Measurements from ENCODE around the gene ZNF101. TPM values are rescaled to one million over a fixed set of nuclear protein-coding genes. Genes with fewer than 3 reads are reported as not detected.
"Not testable (repeated sequence)": the region's sequence is repeated elsewhere in the genome, so short reads cannot be mapped to it uniquely, and the experiment has no call there.

Gene ZNF101
- total and polyA plus RNA-seq, 8 donors: 3.3 to 7.1 (median 4.3) TPM

GRCh38 chr19:19663256-19664120 is 5.2 kb upstream of the ZNF101 start, which contains the start of gene ATP13A1:
ATP13A1 (minus strand) TSS chr19:19663676; CDS start chr19:19663666, 10 bp downstream.
- 0 to 1% methylated on average over 66 to 85 of the region's 85 CpGs for WGBS, 2 donors
- Histone ChIP-seq H3K36me3 (peaks cover 0 to 11% (median 5%) of the 10 kb centered on the region in 3 donors), H3K27ac (peak within 1 kb of the TSS; percentile 73 to 90 (median 82)), H3K9me3 (no peaks in the 10 kb centered on the region), H3K4me3 (peak within 1 kb of the TSS; percentile 97 to 100 (median 99)), H3K4me1 (peaks cover 0 to 15% (median 0%) of the 10 kb centered on the region in 3 donors), H3K27me3 (no peaks in the 10 kb centered on the region)
- no peak for TF ChIP-seq CTCF (IDR thresholded peaks at IDR 0.05)
- ATAC-seq: peak; percentile 92 to 95 (median 93)
- DNase-seq: peak; percentile 94 to 99 (median 98)
- FAIRE-seq: no peak
- intact Hi-C loops (cut with DNase I): no loop called here

GRCh38 chr19:19665420-19665948 is 3.2 kb upstream of the ZNF101 start:
- H3K9me3 ChIP-seq; H3K27me3 ChIP-seq; FAIRE-seq; intact Hi-C loops (cut with DNase I); ATAC-seq; H3K36me3 ChIP-seq; H3K4me3 ChIP-seq; H3K27ac ChIP-seq: not testable (repeated sequence)
- H3K4me1 ChIP-seq: peaks cover 0 to 15% (median 7%) of the 10 kb centered on the region in 3 donors
- WGBS, 2 donors: 96 to 97% methylated on average over 22 of the region's 22 CpGs
- DNase-seq: peak in 2 of 6 donors; percentile 15 to 30

- intact Hi-C loops (cut with DNase I): no loop called here
- DNase-seq: no peak
- no peak for FAIRE-seq
- Histone ChIP-seq H3K27me3 (no peaks in the 10 kb centered on the region), H3K36me3 (no peaks in the 10 kb centered on the region), H3K4me3 (peak overlapping the region in 2 of 4 donors; percentile 93 to 97), H3K27ac (no peak overlapping the region), H3K4me1 (peaks cover 0 to 7% (median 0%) of the 10 kb centered on the region in 3 donors), H3K9me3 (no peaks in the 10 kb centered on the region)
- TF ChIP-seq CTCF (IDR thresholded peaks at IDR 0.05): no peak
- ATAC-seq: no peak
- 74 to 75% methylated on average over 10 of the region's 10 CpGs for WGBS, 2 donors
These were observed 1.5 kb downstream of the ZNF101 start for GRCh38 chr19:19670070-19670551.

- Histone ChIP-seq H3K4me3 (no peak overlapping the region), H3K36me3 (no peaks in the 10 kb centered on the region), H3K27ac (no peak overlapping the region), H3K9me3 (no peaks in the 10 kb centered on the region), H3K27me3 (no peaks in the 10 kb centered on the region), H3K4me1 (peaks cover 0 to 7% (median 0%) of the 10 kb centered on the region in 3 donors)
- FAIRE-seq (no peak), ATAC-seq (no peak), DNase-seq (no peak)
- no peak for TF ChIP-seq CTCF (IDR thresholded peaks at IDR 0.05)
- whole genome bisulfite sequencing, 2 donors: 96% methylated on average over 3 of the region's 3 CpGs
- intact Hi-C loops (cut with DNase I): no loop called here
These were observed 4.2 kb downstream of the ZNF101 start for GRCh38 chr19:19672816-19673215.

GRCh38 chr19:19674315-19674714 is 5.7 kb downstream of the ZNF101 start:
- 97 to 99% methylated on average over 6 of the region's 6 CpGs for WGBS, 2 donors
- Histone ChIP-seq H3K4me1 (peaks cover 0 to 7% (median 0%) of the 10 kb centered on the region in 3 donors), H3K36me3 (peaks cover 0 to 11% (median 3%) of the 10 kb centered on the region in 3 donors), H3K27ac (no peak overlapping the region), H3K4me3 (no peak overlapping the region), H3K27me3 (no peaks in the 10 kb centered on the region), H3K9me3 (no peaks in the 10 kb centered on the region)
- no peak for FAIRE-seq
- DNase-seq: no peak
- intact Hi-C loops (cut with DNase I): no loop called here
- ATAC-seq: no peak
- TF ChIP-seq CTCF (IDR thresholded peaks at IDR 0.05): no peak

All from pancreas (tissue), 10 donors.